GM12872 (cell line): ENCODE measurements around the gene PEX7.

Source experiments
- CTCF ChIP-seq: IDR thresholded peaks from 3 replicates; pipeline ENCODE4 v1.5.1; 2011; ENCODE audit warnings: low read depth, mild to moderate bottlenecking, low read length, moderate library complexity; ENCODE audit not compliant: insufficient read depth

The PEX7 gene

DNA sequence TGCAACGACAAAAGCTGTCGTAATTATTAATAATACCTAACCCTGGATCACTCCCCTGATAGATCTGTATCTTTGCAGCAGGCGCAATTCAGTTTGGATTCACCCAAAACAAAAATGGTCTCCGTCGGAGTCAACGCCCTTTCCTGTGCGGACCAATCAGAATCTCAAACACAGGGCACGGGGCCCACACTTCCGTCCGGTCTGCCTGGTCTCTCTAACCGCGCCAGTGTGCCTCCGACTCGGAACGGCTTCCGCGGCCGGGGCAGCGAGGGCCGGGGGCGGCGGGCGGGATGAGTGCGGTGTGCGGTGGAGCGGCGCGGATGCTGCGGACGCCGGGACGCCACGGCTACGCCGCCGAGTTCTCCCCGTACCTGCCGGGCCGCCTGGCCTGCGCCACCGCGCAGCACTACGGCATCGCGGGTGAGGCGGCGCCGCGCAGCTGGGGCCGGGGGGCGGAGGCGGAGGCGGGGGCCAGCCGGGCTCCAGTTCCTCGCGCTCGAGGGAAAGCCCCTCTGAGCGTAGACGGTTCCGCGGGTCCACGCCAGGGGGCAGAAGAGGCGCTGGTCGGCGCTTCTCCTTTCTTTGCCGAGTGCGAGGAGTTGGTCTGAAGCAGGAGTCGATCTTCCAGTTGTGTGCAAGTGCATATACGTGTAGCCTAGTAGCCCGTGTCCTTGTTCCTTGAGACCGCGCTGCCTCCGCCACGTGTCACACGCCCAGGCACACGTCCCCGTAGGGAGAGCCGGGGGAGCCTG is at the start of gene PEX7:
TSS of gene PEX7 (plus strand) at position 217 of the 752 bp plus-strand sequence. CDS start at position 291, 74 bp downstream.
- peak; percentile 83 for TF ChIP-seq CTCF

DNA sequence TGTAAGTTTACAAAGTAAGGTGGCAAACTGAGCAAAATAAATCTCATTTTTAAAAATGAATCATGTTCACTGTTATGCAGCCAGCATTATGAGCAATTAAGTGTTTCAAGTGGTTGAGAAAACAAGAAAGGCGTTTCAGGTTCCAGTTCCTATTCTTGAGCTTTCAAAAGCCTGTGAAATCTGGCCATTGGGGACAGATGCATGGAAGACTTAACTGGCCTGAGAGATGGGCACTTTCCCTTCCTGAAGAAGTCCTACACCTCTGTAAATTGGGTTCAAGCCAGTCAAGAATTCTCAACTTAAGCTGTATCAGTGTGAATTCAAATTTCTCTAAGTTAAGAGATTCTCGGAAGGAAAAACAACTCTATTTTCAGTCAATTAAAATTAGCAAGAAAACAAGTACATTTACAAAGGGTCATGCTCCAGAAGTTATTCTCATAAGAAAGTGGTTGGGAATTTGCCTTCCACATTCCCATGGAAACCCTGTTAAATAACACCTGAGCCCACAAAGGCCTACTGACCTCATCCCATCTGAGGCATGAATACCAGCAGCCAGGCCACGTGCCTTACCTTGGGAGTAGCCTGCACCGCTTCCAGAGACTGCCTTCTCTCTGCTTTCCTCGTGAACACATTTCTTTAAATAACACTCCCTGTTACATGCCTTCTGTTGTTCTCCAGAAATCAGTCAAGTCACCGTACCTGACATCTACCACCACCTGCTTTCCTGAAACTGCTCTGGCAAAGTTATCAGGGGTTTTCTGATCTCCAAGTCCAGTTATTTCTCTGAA is 49.5 kb upstream of the PEX7 start:
- TF ChIP-seq CTCF, result no peak

DNA sequence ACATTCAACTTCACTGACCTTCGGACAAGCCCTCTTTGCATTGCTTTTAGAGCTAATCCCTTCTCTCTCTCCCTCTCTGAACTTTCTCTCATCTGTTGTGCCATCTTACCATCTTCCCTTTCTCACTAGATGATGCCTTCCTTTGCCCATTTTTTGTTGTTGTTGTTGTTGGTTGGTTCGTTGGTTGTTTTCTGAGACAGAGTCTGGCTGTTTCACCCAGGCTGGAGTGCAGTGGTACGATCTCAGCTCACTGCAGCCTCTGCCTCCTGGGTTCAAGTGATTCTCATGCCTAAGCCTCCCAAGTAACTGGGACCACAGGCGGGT is 49.0 kb upstream of the PEX7 start:
- TF ChIP-seq CTCF, result no peak

DNA sequence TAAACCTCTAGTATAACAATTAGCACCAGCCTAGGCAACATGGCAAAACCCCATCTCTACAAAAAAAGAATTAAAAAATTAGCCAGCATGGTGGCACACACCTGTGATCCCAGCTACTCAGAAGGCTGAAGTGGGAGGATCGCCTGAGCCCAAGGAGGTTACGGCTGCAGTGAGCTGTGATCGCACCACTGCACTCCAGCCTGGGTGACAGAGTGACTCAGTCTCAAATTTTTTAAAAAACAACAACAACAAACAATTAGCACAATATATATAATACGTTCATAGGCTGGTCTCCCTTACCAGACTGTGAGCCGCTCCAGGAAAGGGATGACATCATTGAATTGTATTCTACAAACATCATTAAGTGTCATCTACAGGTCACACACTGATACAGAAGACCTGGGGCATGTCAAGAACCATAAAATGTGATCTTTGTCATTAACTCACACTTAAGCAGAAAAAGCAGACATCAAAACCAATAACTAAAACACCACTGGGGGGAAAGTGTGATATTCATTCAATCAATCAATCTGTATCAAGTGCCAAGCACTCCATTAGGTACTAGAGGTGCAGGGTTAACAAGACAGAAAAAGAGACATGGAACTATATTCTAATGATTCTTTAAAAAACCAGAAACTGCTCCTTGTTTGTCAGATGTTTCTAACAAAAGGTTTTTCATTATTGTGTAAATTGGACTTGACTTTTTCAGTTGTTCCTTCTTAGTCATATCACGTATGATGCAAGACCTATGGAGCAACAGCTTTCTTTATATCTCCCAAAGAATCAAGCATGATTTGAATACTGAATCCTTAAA is 48.0 kb upstream of the PEX7 start:
- TF ChIP-seq CTCF, result no peak

- no peak for TF ChIP-seq CTCF
Observed at GRCh38 chr6:136775081-136775480, 47.3 kb upstream of the PEX7 start.

DNA sequence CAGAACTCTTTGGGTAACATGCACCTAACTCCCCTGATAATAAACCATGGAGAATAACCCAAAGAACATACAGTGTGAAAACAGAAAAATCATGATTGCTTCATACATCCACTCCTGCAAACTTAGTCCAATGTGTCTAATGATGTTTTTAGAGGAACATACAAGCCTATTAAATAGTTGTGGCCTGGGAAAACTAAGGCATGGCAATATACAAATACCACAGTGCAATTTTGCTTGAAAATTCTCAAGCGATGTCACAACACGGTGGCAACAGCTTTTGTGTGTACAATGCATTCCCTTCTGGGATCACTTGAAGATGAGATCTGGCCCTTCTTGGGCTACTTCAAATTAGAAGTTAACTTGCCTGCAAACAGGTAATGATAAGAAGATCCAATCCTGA is 46.8 kb upstream of the PEX7 start:
- no peak for TF ChIP-seq CTCF

- no peak for TF ChIP-seq CTCF
Observed at GRCh38 chr6:136777651-136778050, 44.7 kb upstream of the PEX7 start.
